ENCODE measurements around the gene ZDHHC17. TPM values are rescaled to one million over a fixed set of nuclear protein-coding genes. Genes with fewer than 3 reads are reported as not detected.

The ZDHHC17 gene
- total RNA-seq, 1 donor from 2014 or later = 70.8 TPM

GRCh38 chr12:76856018-76856644 is 92.2 kb downstream of the ZDHHC17 start:
- intact Hi-C loops (cut with micrococcal nuclease) = no loop called here
- no peak overlapping the region for H3K27ac Mint-ChIP-seq
- ChIA-PET CTCF (no interaction called here), POLR2A (no interaction called here)
- no peak for ATAC-seq (ENCODE audit: low read depth)
- no peak overlapping the region for H3K4me3 Mint-ChIP-seq
- no peak for TF ChIP-seq CTCF (IDR thresholded peaks at IDR 0.05)
- H3K9me3 Mint-ChIP-seq = no peaks in the 10 kb centered on the region
- DNase-seq = no peak
- no peaks in the 10 kb centered on the region for H3K4me1 Mint-ChIP-seq
- peaks cover 43% of the 10 kb centered on the region for H3K36me3 Mint-ChIP-seq (ENCODE audit: low read depth)
- H3K27me3 Mint-ChIP-seq = no peaks in the 10 kb centered on the region

GRCh38 chr12:76859611-76860010 is 95.7 kb downstream of the ZDHHC17 start:
- ChIA-PET CTCF (no interaction called here), POLR2A (no interaction called here)

GRCh38 chr12:76860256-76860655 is 96.3 kb downstream of the ZDHHC17 start:
- intact Hi-C loops (cut with micrococcal nuclease) = no loop called here
- no peak for ATAC-seq (ENCODE audit: low read depth)
- TF ChIP-seq CTCF (IDR thresholded peaks at IDR 0.05) = no peak
- Mint-ChIP-seq H3K4me1 (no peaks in the 10 kb centered on the region), H3K27ac (no peak overlapping the region), H3K27me3 (no peaks in the 10 kb centered on the region), H3K9me3 (no peaks in the 10 kb centered on the region), H3K36me3 (ENCODE audit: low read depth) (peaks cover 17% of the 10 kb centered on the region), H3K4me3 (no peak overlapping the region)
- no peak for DNase-seq
- CTCF ChIA-PET = no interaction called here
- POLR2A ChIA-PET = no interaction called here

More at GRCh38 chr12:76859611-76860010, 95.7 kb downstream of the ZDHHC17 start:
- H3K36me3 Mint-ChIP-seq (ENCODE audit: low read depth) = peaks cover 23% of the 10 kb centered on the region
- no peaks in the 10 kb centered on the region for H3K9me3 Mint-ChIP-seq
- no peaks in the 10 kb centered on the region for H3K27me3 Mint-ChIP-seq
- intact Hi-C loops (cut with micrococcal nuclease) = no loop called here
- H3K27ac Mint-ChIP-seq = no peak overlapping the region
- ATAC-seq (ENCODE audit: low read depth) (no peak), DNase-seq (no peak)
- TF ChIP-seq CTCF (IDR thresholded peaks at IDR 0.05) = no peak
- H3K4me3 Mint-ChIP-seq = no peak overlapping the region
- no peaks in the 10 kb centered on the region for H3K4me1 Mint-ChIP-seq

- no peak for ATAC-seq (ENCODE audit: low read depth)
- Mint-ChIP-seq H3K27ac (no peak overlapping the region), H3K9me3 (no peaks in the 10 kb centered on the region), H3K4me1 (peaks cover 7% of the 10 kb centered on the region), H3K27me3 (no peaks in the 10 kb centered on the region), H3K4me3 (no peak overlapping the region), H3K36me3 (ENCODE audit: low read depth) (no peaks in the 10 kb centered on the region)
- TF ChIP-seq CTCF (IDR thresholded peaks at IDR 0.05) = no peak
- ChIA-PET CTCF (no interaction called here), POLR2A (no interaction called here)
- DNase-seq = no peak
- intact Hi-C loops (cut with micrococcal nuclease) = no loop called here
Measured at GRCh38 chr12:76863005-76863670, 99.2 kb downstream of the ZDHHC17 start.

- no peaks in the 10 kb centered on the region for H3K36me3 Mint-ChIP-seq (ENCODE audit: low read depth)
- H3K9me3 Mint-ChIP-seq = no peaks in the 10 kb centered on the region
- H3K27me3 Mint-ChIP-seq = no peaks in the 10 kb centered on the region
- POLR2A ChIA-PET = no interaction called here
- H3K27ac Mint-ChIP-seq = no peak overlapping the region
- no peak for ATAC-seq (ENCODE audit: low read depth)
- CTCF ChIA-PET = no interaction called here
- no peak for TF ChIP-seq CTCF (IDR thresholded peaks at IDR 0.05)
- H3K4me1 Mint-ChIP-seq = peaks cover 7% of the 10 kb centered on the region
- no peak overlapping the region for H3K4me3 Mint-ChIP-seq
- intact Hi-C loops (cut with micrococcal nuclease) = no loop called here
- no peak for DNase-seq
Measured at GRCh38 chr12:76863837-76864236, 99.9 kb downstream of the ZDHHC17 start.

All from activated B cell treated with CpG ODN at 0.5 μM for 24 hours (primary cell).